Vagina (tissue), 2 donors: ENCODE data around the gene CYP26A1.
"Not testable (repeated sequence)": the region's sequence is repeated elsewhere in the genome, so short reads cannot be mapped to it uniquely, and the experiment has no call there.

Experiments
- CTCF ChIP-seq, 3 experiments: fragments of 450-650 bp in 2 of 3; fragments of 200-600 bp in 1 of 3; sonication (generic) in 1 of 3; IDR thresholded peaks; one replicate each; pipeline ENCODE4 v1.5.1; 2017 to 2019; ENCODE audit warnings: antibody characterized with exemption in 3 of 3, mild to moderate bottlenecking in 2 of 3, moderate library complexity in 2 of 3
- POLR2A ChIP-seq, 2 donors: fragments of 450-650 bp; IDR thresholded peaks; one replicate each; pipeline ENCODE4 v1.6.1; 2017; ENCODE audit warnings: antibody characterized with exemption in 2 of 2, mild to moderate bottlenecking in 2 of 2, moderate library complexity in 2 of 2
- POLR2AphosphoS5 ChIP-seq, 2 donors: sonication (generic); formaldehyde crosslinking; IDR thresholded peaks; one replicate each; pipeline ENCODE4 v1.9.0; 2017; ENCODE audit warnings: antibody characterized with exemption in 2 of 2, mild to moderate bottlenecking in 2 of 2, low read depth in 1 of 2; ENCODE audit not compliant: insufficient read depth in 1 of 2

DNA sequence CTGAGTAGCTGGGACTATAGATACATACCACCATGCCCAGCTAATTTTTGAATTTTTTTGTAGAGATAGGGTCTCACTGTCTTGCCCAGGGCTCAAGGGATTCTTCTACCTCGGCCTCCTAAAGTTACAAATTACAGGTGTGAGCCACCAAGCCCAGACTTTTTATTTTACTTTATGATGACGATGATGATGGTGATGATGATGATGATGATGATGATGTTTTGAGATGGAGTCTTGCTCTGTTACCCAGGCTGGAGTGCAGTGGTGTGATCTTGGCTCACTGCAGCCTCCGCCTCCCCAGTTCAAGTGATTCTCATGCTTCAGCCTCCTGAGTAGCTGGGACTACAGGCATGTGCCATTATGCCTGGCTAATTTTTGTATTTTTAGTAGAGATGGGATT is 27.5 kb downstream of the CYP26A1 start:
- not testable (repeated sequence) for TF ChIP-seq POLR2A (IDR thresholded peaks at IDR 0.05); CTCF (IDR thresholded peaks at IDR 0.05); POLR2AphosphoS5 (IDR thresholded peaks at IDR 0.05; ENCODE audit: insufficient read depth in 1 of 2, low read depth in 1 of 2)
